ENCODE data around the gene LMOD2. TPM values are rescaled to one million over a fixed set of nuclear protein-coding genes. Genes with fewer than 3 reads are reported as not detected.

The LMOD2 gene
- polyA plus RNA-seq, 3 donors, result 0.09 TPM; not detected in 2

- Mint-ChIP-seq H3K36me3 (peaks cover 48 to 66% of the 10 kb centered on the region in 2 donors), H3K27ac (peak overlapping the region in 1 of 7 donors; percentile 73), H3K4me1 (no peaks in the 10 kb centered on the region), H3K9me3 (no peaks in the 10 kb centered on the region), H3K4me3 (no peak overlapping the region), H3K27me3 (ENCODE audit: low read depth in 3 of 3) (no peaks in the 10 kb centered on the region)
- H2AFZ ChIP-seq (ENCODE audit: insufficient read depth, low read depth, low read length, poor library complexity, severe bottlenecking), result no peak overlapping the region
- no peaks in the 10 kb centered on the region for H4K20me1 ChIP-seq (ENCODE audit: insufficient read depth, low read length)
- DNase-seq, result no peak
- H3K36me3 ChIP-seq (replicated peaks in 1 of 2; ENCODE audit: control insufficient read depth in 1 of 2, insufficient read depth in 2 of 2, low read length in 2 of 2), result peaks cover 50 to 90% of the 10 kb centered on the region in 2 donors
- no peaks in the 10 kb centered on the region for H3K9me3 ChIP-seq (replicated peaks in 1 of 2; ENCODE audit: control insufficient read depth in 1 of 2, insufficient read depth in 1 of 2, low read length in 2 of 2)
- H3K4me1 ChIP-seq (ENCODE audit: control insufficient read depth in 1 of 2, insufficient read depth in 2 of 2, low read length in 2 of 2), result no peaks in the 10 kb centered on the region
- H3K4me2 ChIP-seq (replicated peaks; ENCODE audit: extremely low read depth, low read length, poor library complexity, severe bottlenecking), result no peak overlapping the region
- H3K9ac ChIP-seq (ENCODE audit: insufficient read depth, low read length, poor library complexity, severe bottlenecking), result no peak overlapping the region
- H3K79me2 ChIP-seq (ENCODE audit: insufficient read depth, low read length), result no peaks in the 10 kb centered on the region
- no peaks in the 10 kb centered on the region for H3K27me3 ChIP-seq (ENCODE audit: control insufficient read depth in 2 of 2, insufficient read depth in 2 of 2, low read length in 2 of 2)
- no peak overlapping the region for H3K27ac ChIP-seq (ENCODE audit: low read depth in 1 of 2, low read length in 2 of 2)
- TF ChIP-seq, protein P1, sequence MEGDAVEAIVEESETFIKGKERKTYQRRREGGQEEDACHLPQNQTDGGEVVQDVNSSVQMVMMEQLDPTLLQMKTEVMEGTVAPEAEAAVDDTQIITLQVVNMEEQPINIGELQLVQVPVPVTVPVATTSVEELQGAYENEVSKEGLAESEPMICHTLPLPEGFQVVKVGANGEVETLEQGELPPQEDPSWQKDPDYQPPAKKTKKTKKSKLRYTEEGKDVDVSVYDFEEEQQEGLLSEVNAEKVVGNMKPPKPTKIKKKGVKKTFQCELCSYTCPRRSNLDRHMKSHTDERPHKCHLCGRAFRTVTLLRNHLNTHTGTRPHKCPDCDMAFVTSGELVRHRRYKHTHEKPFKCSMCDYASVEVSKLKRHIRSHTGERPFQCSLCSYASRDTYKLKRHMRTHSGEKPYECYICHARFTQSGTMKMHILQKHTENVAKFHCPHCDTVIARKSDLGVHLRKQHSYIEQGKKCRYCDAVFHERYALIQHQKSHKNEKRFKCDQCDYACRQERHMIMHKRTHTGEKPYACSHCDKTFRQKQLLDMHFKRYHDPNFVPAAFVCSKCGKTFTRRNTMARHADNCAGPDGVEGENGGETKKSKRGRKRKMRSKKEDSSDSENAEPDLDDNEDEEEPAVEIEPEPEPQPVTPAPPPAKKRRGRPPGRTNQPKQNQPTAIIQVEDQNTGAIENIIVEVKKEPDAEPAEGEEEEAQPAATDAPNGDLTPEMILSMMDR (IDR thresholded peaks at IDR 0.05), result no peak
- intact Hi-C loops (cut with micrococcal nuclease), result no loop called here
- no peak overlapping the region for H3K4me3 ChIP-seq (replicated peaks in 1 of 3; ENCODE audit: low read depth in 2 of 3, low read length in 3 of 3)
- no CpG with 5 or more reads among the region's 3 CpGs for WGBS (ENCODE audit: insufficient coverage)
These were observed 33.6 kb downstream of the LMOD2 start for GRCh38 chr7:123689250-123689649.

- H3K4me3 ChIP-seq (replicated peaks in 1 of 3; ENCODE audit: low read depth in 2 of 3, low read length in 3 of 3), result no peak overlapping the region
- H3K27me3 ChIP-seq (ENCODE audit: control insufficient read depth in 2 of 2, insufficient read depth in 2 of 2, low read length in 2 of 2), result no peaks in the 10 kb centered on the region
- no peak overlapping the region for H3K27ac ChIP-seq (ENCODE audit: low read depth in 1 of 2, low read length in 2 of 2)
- no CpG with 5 or more reads among the region's 2 CpGs for WGBS (ENCODE audit: insufficient coverage)
- TF ChIP-seq, protein P1 (IDR thresholded peaks at IDR 0.05), result no peak
- Mint-ChIP-seq H3K27ac (no peak overlapping the region), H3K36me3 (peaks cover 51 to 67% of the 10 kb centered on the region in 2 donors), H3K27me3 (ENCODE audit: low read depth in 3 of 3) (no peaks in the 10 kb centered on the region), H3K4me1 (no peaks in the 10 kb centered on the region), H3K4me3 (no peak overlapping the region), H3K9me3 (no peaks in the 10 kb centered on the region)
- H3K79me2 ChIP-seq (ENCODE audit: insufficient read depth, low read length), result no peaks in the 10 kb centered on the region
- H3K36me3 ChIP-seq (replicated peaks in 1 of 2; ENCODE audit: control insufficient read depth in 1 of 2, insufficient read depth in 2 of 2, low read length in 2 of 2), result peaks cover 63 to 93% of the 10 kb centered on the region in 2 donors
- no peaks in the 10 kb centered on the region for H3K4me1 ChIP-seq (ENCODE audit: control insufficient read depth in 1 of 2, insufficient read depth in 2 of 2, low read length in 2 of 2)
- no peak overlapping the region for H2AFZ ChIP-seq (ENCODE audit: insufficient read depth, low read depth, low read length, poor library complexity, severe bottlenecking)
- intact Hi-C loops (cut with micrococcal nuclease), result loop anchor here in 1 of 2 donors (10.0 kb wide), 1 partner anchor 54 kb away; the partner anchor contains the start of gene WASL
- H3K9ac ChIP-seq (ENCODE audit: insufficient read depth, low read length, poor library complexity, severe bottlenecking), result no peak overlapping the region
- DNase-seq, result no peak
- H3K4me2 ChIP-seq (replicated peaks; ENCODE audit: extremely low read depth, low read length, poor library complexity, severe bottlenecking), result no peak overlapping the region
- H3K9me3 ChIP-seq (replicated peaks in 1 of 2; ENCODE audit: control insufficient read depth in 1 of 2, insufficient read depth in 1 of 2, low read length in 2 of 2), result no peaks in the 10 kb centered on the region
- H4K20me1 ChIP-seq (ENCODE audit: insufficient read depth, low read length), result no peaks in the 10 kb centered on the region
These were observed 34.9 kb downstream of the LMOD2 start for GRCh38 chr7:123690550-123690949.
